ENCODE measurements around the gene TNFAIP8L2.
"Not testable (repeated sequence)": the region's sequence is repeated elsewhere in the genome, so short reads cannot be mapped to it uniquely, and the experiment has no call there.

The TNFAIP8L2 gene

GRCh38 chr1:151184211-151184610, 27.8 kb downstream of the TNFAIP8L2 start:
- no peak overlapping the region for H3K4me3 ChIP-seq (replicated peaks; ENCODE audit: low read depth, low read length)
- TF ChIP-seq CTCF (IDR thresholded peaks at IDR 0.05; ENCODE audit: low read depth, low read length, missing control alignments), result no peak
- no peak for DNase-seq (ENCODE audit: extremely low read depth, low read depth)

- no peak for DNase-seq (ENCODE audit: extremely low read depth, low read depth)
- TF ChIP-seq CTCF (IDR thresholded peaks at IDR 0.05; ENCODE audit: low read depth, low read length, missing control alignments), result no peak
- no peak overlapping the region for H3K4me3 ChIP-seq (replicated peaks; ENCODE audit: low read depth, low read length)
Measured at GRCh38 chr1:151187205-151187604, 30.8 kb downstream of the TNFAIP8L2 start.

GRCh38 chr1:151188667-151189066, 32.2 kb downstream of the TNFAIP8L2 start:
- not testable (repeated sequence) for DNase-seq (ENCODE audit: extremely low read depth, low read depth)
- peak overlapping the region; percentile 72 for H3K4me3 ChIP-seq (replicated peaks; ENCODE audit: low read depth, low read length)

GRCh38 chr1:151189637-151190445, 33.4 kb downstream of the TNFAIP8L2 start, which contains the start of gene VPS72:
Gene VPS72, minus strand, starts transcription at chr1:151190197. Its CDS starts 76 bp downstream, at chr1:151190121.
- TF ChIP-seq CTCF (IDR thresholded peaks at IDR 0.05; ENCODE audit: low read depth, low read length, missing control alignments), result no peak
- peak within 1 kb of the TSS; percentile 72 for H3K4me3 ChIP-seq (replicated peaks; ENCODE audit: low read depth, low read length)
- peak; percentile 77 for DNase-seq (ENCODE audit: extremely low read depth, low read depth)

GRCh38 chr1:151192047-151192446, 35.6 kb downstream of the TNFAIP8L2 start:
- no peak for DNase-seq (ENCODE audit: extremely low read depth, low read depth)
- H3K4me3 ChIP-seq (replicated peaks; ENCODE audit: low read depth, low read length), result no peak overlapping the region
- TF ChIP-seq CTCF (IDR thresholded peaks at IDR 0.05; ENCODE audit: low read depth, low read length, missing control alignments), result no peak

- no peak for DNase-seq (ENCODE audit: extremely low read depth, low read depth)
- TF ChIP-seq CTCF (IDR thresholded peaks at IDR 0.05; ENCODE audit: low read depth, low read length, missing control alignments), result no peak
- H3K4me3 ChIP-seq (replicated peaks; ENCODE audit: low read depth, low read length), result no peak overlapping the region
Measured at GRCh38 chr1:151193304-151193703, 36.9 kb downstream of the TNFAIP8L2 start.

GRCh38 chr1:151193856-151194255, 37.4 kb downstream of the TNFAIP8L2 start:
- H3K4me3 ChIP-seq (replicated peaks; ENCODE audit: low read depth, low read length), result no peak overlapping the region
- TF ChIP-seq CTCF (IDR thresholded peaks at IDR 0.05; ENCODE audit: low read depth, low read length, missing control alignments), result no peak
- DNase-seq (ENCODE audit: extremely low read depth, low read depth), result no peak

GRCh38 chr1:151194894-151195594, 38.6 kb downstream of the TNFAIP8L2 start:
- peak overlapping the region; percentile 23 for H3K4me3 ChIP-seq (replicated peaks; ENCODE audit: low read depth, low read length)
- DNase-seq (ENCODE audit: extremely low read depth, low read depth), result peak; percentile 81
